Posterior vena cava (tissue), 2 donors: Measurements from ENCODE around the gene SETDB2. TPM values are rescaled to one million over a fixed set of nuclear protein-coding genes. Genes with fewer than 3 reads are reported as not detected.

Source experiments
- total RNA-seq, 2 donors: library from RNA; stranded (reverse); fragmentation: NEBNext Ultra II Directional; extraction: Animal tissue kit (Norgen Biotek cat#: 25700); gene quantifications; one replicate each; pipeline ENCODE4 v1.2.1, GENCODE V29; 2021
- donor health status: DM: yes; HTN: yes; CAD: no.
- donor health status: DM: yes; HTN: yes; CAD: no.

Gene SETDB2
- total RNA-seq, 2 donors from 2014 or later = 11.0 to 11.7 TPM

Other genes starting within 250 kb of the SETDB2 start
- gene MLNR, start 223.9 kb upstream of the SETDB2 start, total RNA-seq = not detected
- gene CDADC1, start 196.3 kb upstream of the SETDB2 start, total RNA-seq = 10 to 100 TPM; 10.5 to 10.9 TPM
- gene CAB39L, start 210 bp upstream of the SETDB2 start, total RNA-seq = 10 to 100 TPM; 24.9 to 39.3 TPM
- 10 to 100 TPM; 49.8 to 54.1 TPM for gene PHF11, start 51.7 kb downstream of the SETDB2 start, total RNA-seq
- gene RCBTB1, start 141.3 kb downstream of the SETDB2 start, total RNA-seq = 10 to 100 TPM; 12.9 to 13.0 TPM
- gene ARL11, start 184.2 kb downstream of the SETDB2 start, total RNA-seq = 1 to 10 TPM in 1 of 2 donors, under 1 TPM in 1; 0.71 to 1.9 TPM
- 10 to 100 TPM; 20.1 to 23.8 TPM for gene EBPL, start 247.2 kb downstream of the SETDB2 start, total RNA-seq